Fibroblast of skin of back (primary cell): ENCODE results near the gene RIMS4.

Experiments
- DNase-seq: peaks from one replicate; pipeline ENCODE4 v3.0.0-alpha.2; 2013

The RIMS4 gene

DNA sequence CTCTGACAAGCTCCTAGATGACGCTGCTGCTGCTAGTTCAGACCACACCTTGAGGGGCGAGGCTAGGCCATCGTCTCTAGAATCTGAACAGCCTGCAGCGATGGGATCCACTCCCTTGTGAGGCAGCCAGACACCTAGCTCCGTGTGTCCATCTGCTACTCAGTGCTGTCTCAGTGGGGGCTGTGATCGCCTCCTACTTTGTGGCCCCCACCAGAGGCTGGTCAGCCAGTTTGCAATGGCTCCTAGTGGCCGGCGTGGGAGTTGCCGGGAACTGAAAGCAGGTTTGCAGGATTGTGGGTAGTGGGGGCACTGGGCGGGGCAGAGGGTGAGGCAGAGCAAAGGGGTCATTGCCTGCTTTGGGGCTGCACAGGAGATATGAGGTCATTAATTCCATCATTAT, 92.4 kb downstream of the RIMS4 start:
- no peak for DNase-seq

- peak; percentile 59 for DNase-seq
Observed at GRCh38 chr20:44716309-44717106, 93.8 kb downstream of the RIMS4 start.

DNA sequence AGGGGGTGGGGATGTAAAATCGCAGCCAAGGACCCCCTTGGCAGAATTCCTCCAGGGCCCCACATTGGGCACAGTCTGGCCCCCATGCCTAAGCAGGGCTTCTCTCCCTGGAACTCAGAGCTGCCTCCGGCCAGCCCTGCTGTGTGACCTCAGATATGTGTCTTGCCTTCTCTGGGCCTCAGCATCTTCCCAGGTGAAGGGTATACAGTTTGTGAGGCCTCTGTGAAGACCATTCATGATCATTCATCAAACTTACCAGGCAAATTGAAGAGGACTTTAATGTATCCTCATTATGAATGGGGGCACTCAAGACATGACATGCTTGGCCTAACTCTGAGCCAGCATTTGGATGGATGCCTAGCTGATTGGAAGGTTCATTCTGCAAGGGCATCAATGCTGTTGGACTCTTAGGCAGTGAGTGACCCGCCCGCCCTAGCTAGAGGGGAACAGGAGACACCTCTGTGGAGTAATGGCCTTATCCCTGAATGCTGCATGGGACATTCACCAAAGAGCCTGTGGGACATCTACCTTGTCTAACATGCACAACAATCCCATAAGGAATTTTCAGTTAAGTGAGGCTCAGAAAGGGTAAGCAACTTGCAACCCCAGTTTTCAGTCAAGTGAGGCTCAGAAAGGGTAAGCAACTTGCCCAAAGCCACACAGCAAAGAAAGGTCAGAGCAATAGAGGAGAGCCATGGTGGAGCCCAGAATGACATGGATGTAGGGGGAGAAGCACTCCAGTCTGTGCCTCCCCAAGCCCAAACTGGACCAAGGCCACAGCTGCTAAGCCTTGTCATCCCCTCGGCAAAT, 94.6 kb downstream of the RIMS4 start:
- no peak for DNase-seq

DNA sequence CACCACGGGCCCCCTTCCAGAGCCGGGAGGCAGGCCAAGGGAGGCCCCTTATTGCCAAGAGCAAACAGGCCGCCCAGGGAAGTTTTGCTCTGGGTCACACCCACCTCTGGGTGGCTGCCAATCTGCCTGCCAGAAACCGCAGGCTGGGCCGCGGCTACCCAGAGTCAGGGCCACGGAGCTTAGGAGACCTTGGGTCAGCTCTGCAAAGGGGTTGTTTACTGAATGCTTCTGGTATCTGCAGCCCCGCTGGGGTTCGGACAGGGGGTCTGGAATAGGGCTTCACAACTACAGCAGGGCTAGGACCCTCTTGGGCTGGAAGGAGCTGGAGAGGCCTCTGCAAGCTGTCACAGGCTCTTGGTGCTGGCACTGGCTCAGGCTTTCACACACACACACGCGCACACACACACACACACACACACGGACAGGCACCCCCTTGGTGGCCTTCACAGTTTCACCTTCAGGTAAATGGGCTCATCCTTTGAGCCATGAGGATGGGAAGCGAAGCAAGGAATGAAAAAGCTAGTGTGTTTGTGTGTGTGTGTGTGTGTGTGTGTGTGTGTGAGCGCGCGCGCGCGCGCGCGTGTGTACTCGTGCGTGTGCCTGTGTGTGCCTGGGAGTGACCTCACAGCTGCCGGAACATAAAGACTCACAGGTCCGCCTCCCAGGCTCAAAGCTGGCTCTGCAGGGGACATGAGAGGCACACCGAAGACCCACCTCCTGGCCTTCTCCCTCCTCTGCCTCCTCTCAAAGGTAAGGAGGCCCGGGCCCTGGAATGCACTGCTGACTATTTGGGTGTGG, 95.4 kb downstream of the RIMS4 start, which contains the start of gene CCN5:
TSS of gene CCN5 (plus strand) at position 669 of the 798 bp plus-strand sequence. CDS start at position 691, 22 bp downstream.
- DNase-seq: peak; percentile 84

- no peak for DNase-seq
Observed at GRCh38 chr20:44714102-44714700, 96.1 kb downstream of the RIMS4 start.

GRCh38 chr20:44711237-44711636, 99.1 kb downstream of the RIMS4 start:
- no peak for DNase-seq

- DNase-seq: no peak
Observed at GRCh38 chr20:44709797-44710196, 100.5 kb downstream of the RIMS4 start.

DNA sequence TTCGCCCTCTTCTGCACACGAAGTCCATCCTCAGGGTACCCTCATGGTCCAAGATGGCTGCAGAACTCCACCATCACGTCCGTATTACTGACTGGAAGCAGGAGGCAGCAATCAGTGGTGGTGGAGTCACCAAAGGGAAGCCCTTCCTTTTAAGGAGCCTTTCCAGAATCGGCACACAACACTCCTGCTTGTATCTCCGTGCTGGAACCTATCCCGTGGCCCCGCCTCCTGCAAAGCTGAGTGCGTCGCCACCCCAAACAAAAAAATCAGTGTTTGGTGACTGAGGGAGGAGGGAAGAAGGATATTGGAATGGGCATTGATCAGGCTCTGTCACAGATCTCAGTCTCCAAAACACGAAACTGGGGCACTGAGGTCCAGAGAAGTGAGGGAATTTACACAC, 101.0 kb downstream of the RIMS4 start:
- DNase-seq: no peak

- peak; percentile 71 for DNase-seq
Observed at GRCh38 chr20:44707018-44707579, 103.2 kb downstream of the RIMS4 start.

- peak; percentile 91 for DNase-seq
Observed at GRCh38 chr20:44706301-44707017, 103.9 kb downstream of the RIMS4 start.

DNA sequence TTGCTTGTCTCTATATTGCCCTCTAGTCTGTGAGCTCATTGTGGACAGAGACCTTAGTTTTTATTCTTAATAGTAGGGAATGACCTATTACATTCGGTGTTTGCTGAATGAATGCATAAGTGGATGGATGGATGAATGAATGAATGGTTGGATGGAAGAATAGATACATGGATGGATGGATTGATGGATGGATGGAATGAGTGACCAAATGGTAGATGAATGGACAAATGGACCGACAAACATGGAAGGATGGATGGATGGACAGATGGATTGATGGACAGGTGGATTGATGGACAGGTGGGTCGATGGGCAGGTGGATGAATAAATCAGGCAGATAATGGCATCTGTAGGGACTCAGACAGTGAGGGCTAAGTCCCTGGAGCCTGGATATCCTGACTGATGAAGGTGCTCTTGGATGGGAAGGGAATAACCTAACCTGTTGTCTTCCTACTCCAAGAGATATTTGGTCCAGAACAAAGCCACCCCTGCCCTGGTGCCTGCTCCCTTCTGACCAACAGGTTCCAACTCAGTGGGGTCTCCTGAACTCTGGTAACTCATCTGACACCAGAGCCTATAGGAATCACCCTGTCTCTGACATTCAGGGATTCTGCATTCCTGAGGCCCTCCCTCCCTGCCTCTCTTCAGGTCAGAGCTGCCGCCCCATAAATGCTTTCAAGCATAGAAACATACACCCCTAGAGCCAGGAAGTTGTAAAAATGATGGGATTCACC, 104.8 kb downstream of the RIMS4 start:
- no peak for DNase-seq

DNA sequence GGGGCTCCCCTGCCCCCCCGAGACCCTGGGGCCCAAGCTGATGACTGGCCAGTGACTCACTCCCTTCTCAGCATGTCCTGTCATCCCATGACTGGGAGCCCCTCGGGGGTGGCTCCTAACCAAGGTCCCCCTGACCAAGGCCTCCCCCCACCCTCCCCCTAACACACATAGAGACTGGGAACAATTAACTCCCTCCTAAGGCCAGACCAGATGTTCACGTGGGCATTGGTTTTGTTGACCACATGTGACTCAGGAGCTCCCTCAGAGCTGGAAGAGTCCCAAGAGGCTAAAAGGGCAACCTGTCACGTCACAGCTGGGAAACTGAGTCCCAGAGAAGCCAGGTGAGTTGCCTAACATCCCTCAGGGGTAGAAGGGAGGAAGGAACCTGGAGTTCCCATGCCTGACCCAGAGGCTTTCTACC, 105.8 kb downstream of the RIMS4 start:
- peak; percentile 87 for DNase-seq

DNA sequence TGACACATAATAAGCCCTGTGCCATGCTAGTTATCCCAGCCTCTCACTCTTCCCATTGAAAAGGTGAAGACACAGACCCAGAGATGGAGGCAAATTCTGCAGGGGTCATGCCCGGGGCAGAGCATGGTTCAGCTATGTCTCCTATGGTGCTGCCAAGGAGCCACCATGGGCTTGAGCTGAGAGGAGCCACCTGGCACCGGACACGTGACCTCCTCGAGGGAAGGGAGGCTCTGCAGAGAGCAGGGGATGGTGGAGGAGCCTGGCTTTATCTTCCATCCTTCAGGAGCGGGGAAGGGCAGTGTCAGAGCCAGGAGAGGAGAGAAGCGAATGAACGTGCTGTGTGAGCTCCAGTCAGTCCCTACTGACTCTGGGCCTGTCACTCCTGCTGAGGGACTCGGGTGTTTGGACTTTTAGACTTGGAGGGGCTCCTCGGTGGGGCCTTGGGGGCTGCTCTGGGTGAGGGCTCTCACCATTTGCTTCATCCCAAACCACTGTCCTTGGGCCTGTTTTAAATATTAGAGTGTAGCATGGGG, 106.3 kb downstream of the RIMS4 start:
- DNase-seq: no peak

DNA sequence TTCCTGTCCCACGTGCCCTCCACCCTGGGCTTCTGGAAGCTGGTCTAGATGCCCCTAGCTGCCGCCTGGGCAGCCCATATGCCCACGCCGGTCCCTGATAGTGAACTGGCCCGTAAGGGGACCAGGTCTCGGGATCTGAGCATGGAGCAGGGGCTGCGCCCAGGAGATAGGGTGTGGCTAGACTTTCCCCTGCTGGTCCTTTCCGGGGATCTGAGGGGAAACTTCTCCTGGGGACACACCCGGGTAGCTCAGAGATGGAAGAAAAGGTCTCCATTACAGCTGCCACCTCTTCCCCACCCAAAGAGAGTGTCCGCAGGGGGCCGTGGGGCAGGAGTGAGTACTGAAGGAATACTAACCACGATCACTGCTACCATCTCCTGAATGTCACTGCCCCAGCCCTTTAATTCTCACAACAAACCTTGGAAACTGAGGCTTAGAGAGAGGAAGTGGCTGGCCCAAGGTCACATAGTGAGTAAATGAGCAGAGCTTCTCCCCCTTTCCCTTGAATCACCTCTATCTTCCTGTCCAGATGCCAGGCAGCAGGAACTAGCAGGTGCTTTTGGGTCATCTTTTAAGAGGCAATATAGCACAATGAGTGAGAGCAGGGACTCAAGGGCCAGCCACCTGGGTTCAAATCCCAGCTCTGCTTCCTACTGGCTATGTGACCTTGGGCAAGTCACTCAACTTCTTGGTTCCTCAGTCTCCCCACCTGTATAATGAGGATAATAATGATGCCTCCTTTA, 107.0 kb downstream of the RIMS4 start:
- no peak for DNase-seq

- peak; percentile 73 for DNase-seq
Observed at GRCh38 chr20:44702776-44703175, 107.6 kb downstream of the RIMS4 start.

GRCh38 chr20:44701858-44702256, 108.5 kb downstream of the RIMS4 start:
- no peak for DNase-seq
